Epithelial cell of esophagus (primary cell): ENCODE measurements around the gene TMEM244.
"Not testable (repeated sequence)": the region's sequence is repeated elsewhere in the genome, so short reads cannot be mapped to it uniquely, and the experiment has no call there.

Experiments
- DNase-seq: peaks from one replicate; pipeline ENCODE4 v3.0.0; 2010; ENCODE audit warnings: low read depth
- H3K4me3 ChIP-seq: 2 replicates; pipeline ENCODE4 v1.5.1; 2011; ENCODE audit warnings: mild to moderate bottlenecking, low read length, control low read depth
- TF ChIP-seq, protein P1 (sequence below): IDR thresholded peaks from 2 replicates; pipeline ENCODE4 v1.5.1; 2011; ENCODE audit warnings: low read depth, mild to moderate bottlenecking, low read length, control low read depth, inconsistent platforms; ENCODE audit not compliant: insufficient read depth; ENCODE audit errors: missing control alignments

TMEM244 gene

DNA sequence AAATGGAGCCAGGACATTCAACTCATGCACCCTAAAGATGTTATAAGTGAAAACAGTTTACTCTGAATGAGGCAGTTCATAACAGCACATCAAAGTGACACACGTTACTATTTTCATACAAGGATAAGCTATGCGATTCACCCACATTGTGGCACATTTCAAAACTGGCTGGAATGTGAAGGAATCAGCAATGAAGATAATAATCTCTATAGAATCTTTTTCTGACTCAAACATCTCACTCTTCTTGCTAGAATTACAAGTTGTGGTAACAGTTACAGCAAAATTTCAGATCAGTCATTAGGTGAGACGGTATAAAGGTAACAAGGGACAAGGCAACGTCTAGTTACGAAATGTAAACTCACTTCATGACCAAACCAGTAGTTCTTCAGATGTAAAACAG lies 17.5 kb downstream of the TMEM244 start:
- no peak overlapping the region for H3K4me3 ChIP-seq
- TF ChIP-seq, protein P1, sequence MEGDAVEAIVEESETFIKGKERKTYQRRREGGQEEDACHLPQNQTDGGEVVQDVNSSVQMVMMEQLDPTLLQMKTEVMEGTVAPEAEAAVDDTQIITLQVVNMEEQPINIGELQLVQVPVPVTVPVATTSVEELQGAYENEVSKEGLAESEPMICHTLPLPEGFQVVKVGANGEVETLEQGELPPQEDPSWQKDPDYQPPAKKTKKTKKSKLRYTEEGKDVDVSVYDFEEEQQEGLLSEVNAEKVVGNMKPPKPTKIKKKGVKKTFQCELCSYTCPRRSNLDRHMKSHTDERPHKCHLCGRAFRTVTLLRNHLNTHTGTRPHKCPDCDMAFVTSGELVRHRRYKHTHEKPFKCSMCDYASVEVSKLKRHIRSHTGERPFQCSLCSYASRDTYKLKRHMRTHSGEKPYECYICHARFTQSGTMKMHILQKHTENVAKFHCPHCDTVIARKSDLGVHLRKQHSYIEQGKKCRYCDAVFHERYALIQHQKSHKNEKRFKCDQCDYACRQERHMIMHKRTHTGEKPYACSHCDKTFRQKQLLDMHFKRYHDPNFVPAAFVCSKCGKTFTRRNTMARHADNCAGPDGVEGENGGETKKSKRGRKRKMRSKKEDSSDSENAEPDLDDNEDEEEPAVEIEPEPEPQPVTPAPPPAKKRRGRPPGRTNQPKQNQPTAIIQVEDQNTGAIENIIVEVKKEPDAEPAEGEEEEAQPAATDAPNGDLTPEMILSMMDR, result no peak
- DNase-seq, result no peak

DNA sequence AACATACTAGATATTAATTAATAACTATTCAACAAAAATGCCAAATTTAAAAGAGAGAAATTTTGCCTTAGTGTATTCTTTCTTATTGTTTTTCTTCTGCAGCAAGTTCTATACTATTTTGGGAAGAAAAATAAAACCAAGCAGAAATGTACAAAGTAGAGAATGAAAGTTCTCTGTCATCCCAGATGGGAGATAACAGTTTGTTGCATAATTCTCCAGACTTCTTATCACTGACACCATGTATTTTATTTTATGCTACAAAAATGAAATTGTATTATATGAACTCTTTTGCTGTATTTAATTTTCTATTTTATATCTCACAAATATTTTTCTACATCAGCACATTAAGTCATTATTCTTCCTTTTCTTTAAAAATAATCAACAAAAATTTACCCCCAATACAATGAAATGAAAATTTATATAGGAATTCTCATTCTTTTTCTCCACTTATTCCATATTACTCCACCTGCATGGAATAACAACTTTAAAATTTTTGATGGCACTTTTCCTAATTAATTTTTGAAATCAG lies 18.2 kb downstream of the TMEM244 start:
- DNase-seq, result no peak
- H3K4me3 ChIP-seq, result no peak overlapping the region
- TF ChIP-seq, protein P1, result no peak

DNA sequence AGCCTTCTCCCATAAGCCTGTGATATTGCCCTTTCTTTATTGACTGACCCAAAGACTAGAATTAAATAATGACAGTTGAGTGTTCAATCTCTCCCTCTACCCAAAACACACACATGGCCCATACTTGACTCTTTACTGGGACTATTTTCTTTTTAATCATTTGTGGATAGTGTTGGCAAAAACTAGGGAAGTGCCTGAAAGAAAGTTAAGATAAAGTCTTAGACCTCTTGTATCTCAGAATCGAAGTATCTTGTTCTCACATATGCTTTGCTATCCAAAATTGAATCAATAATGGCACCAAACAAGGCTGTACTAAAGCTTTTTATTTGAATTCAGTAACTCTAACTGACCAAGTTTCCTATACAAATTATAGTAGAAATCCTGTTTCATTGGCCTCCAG lies 19.0 kb downstream of the TMEM244 start:
- DNase-seq, result no peak
- TF ChIP-seq, protein P1, result no peak
- H3K4me3 ChIP-seq, result no peak overlapping the region

DNA sequence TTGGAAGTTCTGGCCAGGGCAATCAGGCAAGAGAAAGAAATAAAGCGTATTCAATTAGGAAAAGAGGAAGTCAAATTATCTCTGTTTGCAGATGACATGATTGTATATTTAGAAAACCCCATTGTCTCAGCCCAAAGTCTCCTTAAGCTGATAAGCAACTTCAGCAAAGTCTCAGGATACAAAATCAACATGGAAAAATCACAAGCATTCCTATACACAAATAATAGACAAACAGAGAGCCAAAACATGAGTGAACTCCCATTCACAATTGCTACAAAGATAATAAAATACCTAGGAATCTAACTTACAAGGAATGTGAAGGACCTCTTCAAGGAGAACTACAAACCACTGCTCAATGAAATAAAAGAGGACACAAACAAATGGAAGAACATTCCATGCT lies 21.6 kb downstream of the TMEM244 start:
- not testable (repeated sequence) for DNase-seq, H3K4me3 ChIP-seq

DNA sequence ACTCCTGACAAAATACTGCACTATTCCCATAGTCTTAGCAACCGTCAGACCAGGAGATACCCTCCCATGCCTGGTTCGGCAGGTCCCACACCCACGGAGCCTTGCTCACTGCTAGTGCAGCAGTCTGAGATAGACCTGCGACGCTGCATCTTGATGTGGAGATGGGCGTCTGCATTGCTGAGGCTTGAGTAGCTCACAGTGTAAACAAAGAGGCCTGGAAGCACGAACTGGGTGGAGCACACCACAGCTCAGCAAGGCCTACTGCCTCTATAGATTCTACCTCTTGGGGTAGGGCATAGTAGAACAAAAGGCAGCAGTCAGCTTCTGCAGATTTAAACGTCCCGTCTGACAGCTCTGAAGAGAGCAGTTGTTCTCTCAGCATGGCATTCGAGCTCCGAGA lies 25.4 kb downstream of the TMEM244 start:
- TF ChIP-seq, protein P1, result no peak
- peak; percentile 80 for DNase-seq
- H3K4me3 ChIP-seq, result no peak overlapping the region

DNA sequence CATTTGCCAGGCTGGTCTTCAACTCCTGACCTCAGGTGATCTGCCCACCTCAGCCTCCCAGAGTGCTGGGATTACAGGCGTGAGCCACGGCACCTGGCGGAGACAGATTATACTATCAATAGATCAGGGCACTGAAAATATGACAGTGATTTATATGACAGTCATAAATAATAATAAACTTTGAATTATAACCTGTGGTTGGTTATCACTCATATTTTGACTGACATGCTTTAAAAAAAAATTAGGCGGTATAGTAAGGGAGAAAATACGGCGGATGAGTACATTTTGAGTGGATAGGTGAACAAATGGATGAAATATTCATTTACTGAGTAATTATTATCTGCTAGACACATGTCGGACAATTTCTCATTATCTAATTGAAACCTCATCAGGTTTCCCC lies 28.8 kb downstream of the TMEM244 start:
- DNase-seq, result no peak
- no peak overlapping the region for H3K4me3 ChIP-seq

DNA sequence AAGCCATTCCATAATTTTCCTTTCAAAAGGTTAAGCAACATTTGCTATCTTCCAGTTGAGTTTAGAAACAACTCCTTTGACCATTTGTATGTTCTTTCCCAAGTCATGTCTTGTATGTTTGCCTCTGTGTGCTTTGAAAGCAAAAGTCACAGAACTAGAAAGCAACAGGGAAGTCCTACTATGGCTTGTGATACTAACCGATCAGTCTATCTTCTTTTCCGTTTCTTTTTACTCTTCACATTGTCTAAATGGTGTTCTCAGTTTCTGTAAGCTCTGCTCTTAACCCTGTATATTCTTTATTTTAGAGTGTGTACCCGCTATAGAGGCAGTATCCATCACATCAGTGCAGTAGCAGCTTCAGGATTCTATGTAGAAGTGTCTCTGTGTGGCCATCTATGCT lies 32.9 kb downstream of the TMEM244 start:
- H3K4me3 ChIP-seq, result no peak overlapping the region
- no peak for DNase-seq
- TF ChIP-seq, protein P1, result no peak

More for the DNA sequence above, 28.8 kb downstream of the TMEM244 start:
- TF ChIP-seq, protein P1, result no peak
